Retinal pigment epithelial cell (primary cell): ENCODE measurements around the gene METTL1.
A peak's percentile ranks its signal among the peaks of the same experiment; 100 is the strongest.

Experiments
- DNase-seq: peaks from one replicate; pipeline ENCODE4 v3.0.0-alpha.2; 2010; ENCODE audit warnings: low read depth
- H3K4me3 ChIP-seq: 2 replicates; pipeline ENCODE4 v1.5.1; 2011; ENCODE audit warnings: mild to moderate bottlenecking, low read length, control low read depth, moderate library complexity
- CTCF ChIP-seq: conservative IDR thresholded peaks from 2 replicates; pipeline ENCODE4 v1.5.1; 2011; ENCODE audit warnings: low read depth, low read length, control low read depth, inconsistent platforms

Gene METTL1

GRCh38 chr12:57762463-57762862 is 9.4 kb downstream of the METTL1 start:
- H3K4me3 ChIP-seq = no peak overlapping the region
- TF ChIP-seq CTCF = no peak
- DNase-seq = no peak

- no peak overlapping the region for H3K4me3 ChIP-seq
- no peak for TF ChIP-seq CTCF
- DNase-seq = no peak
These were observed 10.4 kb downstream of the METTL1 start for GRCh38 chr12:57761391-57761998.

GRCh38 chr12:57760347-57760982 is 11.4 kb downstream of the METTL1 start:
- no peak for DNase-seq
- no peak overlapping the region for H3K4me3 ChIP-seq
- no peak for TF ChIP-seq CTCF

GRCh38 chr12:57759360-57759980 is 12.4 kb downstream of the METTL1 start:
- peak; percentile 68 for TF ChIP-seq CTCF
- no peak overlapping the region for H3K4me3 ChIP-seq
- no peak for DNase-seq

- H3K4me3 ChIP-seq = no peak overlapping the region
- TF ChIP-seq CTCF = no peak
- no peak for DNase-seq
These were observed 13.1 kb downstream of the METTL1 start for GRCh38 chr12:57758552-57759359.

DNA sequence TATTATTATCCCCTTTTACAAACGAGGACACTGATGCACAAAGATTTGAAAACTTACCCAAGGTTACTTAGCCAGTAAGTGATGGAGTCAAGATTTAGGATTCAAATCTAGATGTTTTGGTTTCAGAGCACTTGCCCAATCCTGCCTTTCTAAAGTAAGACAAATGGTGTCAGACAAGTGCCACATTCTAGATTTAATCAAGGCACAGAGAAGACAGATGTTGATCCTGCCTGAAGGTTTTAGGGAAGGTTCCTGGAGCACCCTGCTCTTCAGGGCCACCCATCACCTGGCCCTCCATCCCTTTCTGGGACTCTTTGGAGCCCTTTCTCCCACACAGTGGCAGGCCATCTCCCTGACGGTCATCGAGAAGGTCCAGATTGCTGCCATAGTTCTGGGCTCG is 14.1 kb downstream of the METTL1 start:
- no peak for TF ChIP-seq CTCF
- DNase-seq = no peak
- no peak overlapping the region for H3K4me3 ChIP-seq
